Left ventricle myocardium inferior (tissue), 1 donor: Measurements from ENCODE around the gene DTNB. TPM values are rescaled to one million over a fixed set of nuclear protein-coding genes. Genes with fewer than 3 reads are reported as not detected.

Experiments used
- DNase-seq: peaks from one replicate; pipeline ENCODE4 v3.0.0-alpha.2; 2020
- H3K27ac ChIP-seq: fragments of 200-600 bp; replicated peaks from 2 replicates; pipeline ENCODE4 v1.8.0; 2021
- H3K27me3 ChIP-seq: fragments of 200-600 bp; 2 replicates; pipeline ENCODE4 v1.8.0; 2021; ENCODE audit warnings: low read depth
- H3K36me3 ChIP-seq: fragments of 200-600 bp; 2 replicates; pipeline ENCODE4 v1.8.0; 2021
- H3K4me1 ChIP-seq: fragments of 200-600 bp; 2 replicates; pipeline ENCODE4 v1.8.0; 2021
- H3K4me3 ChIP-seq: fragments of 200-600 bp; 2 replicates; pipeline ENCODE4 v1.8.0; 2021; ENCODE audit warnings: mild to moderate bottlenecking, moderate library complexity
- H3K9me3 ChIP-seq: fragments of 200-600 bp; replicated peaks from 2 replicates; pipeline ENCODE4 v1.8.0; 2021
- intact Hi-C: fragments of 100-400 bp; cut with micrococcal nuclease; formaldehyde crosslinking; loops from one replicate; pipeline ENCODE4 v1.11.0; 2022
- total RNA-seq: library from RNA; stranded (reverse); fragmentation: NEBNext Ultra II Directional; extraction: Animal tissue kit (Norgen Biotek cat#: 25700); gene quantifications from one replicate; pipeline ENCODE4 v1.2.1, GENCODE V29; 2021
- TF ChIP-seq, protein P1 (sequence below): fragments of 200-600 bp; IDR thresholded peaks from 2 replicates; pipeline ENCODE4 v1.8.0; 2021; ENCODE audit warnings: antibody characterized with exemption, mild to moderate bottlenecking, borderline replicate concordance
- donor health status: DM: no; HTN: yes; CAD: no; lungs with severe emphysema.

Gene DTNB
- total RNA-seq, 1 donor from 2014 or later, result 4.5 TPM

DNA sequence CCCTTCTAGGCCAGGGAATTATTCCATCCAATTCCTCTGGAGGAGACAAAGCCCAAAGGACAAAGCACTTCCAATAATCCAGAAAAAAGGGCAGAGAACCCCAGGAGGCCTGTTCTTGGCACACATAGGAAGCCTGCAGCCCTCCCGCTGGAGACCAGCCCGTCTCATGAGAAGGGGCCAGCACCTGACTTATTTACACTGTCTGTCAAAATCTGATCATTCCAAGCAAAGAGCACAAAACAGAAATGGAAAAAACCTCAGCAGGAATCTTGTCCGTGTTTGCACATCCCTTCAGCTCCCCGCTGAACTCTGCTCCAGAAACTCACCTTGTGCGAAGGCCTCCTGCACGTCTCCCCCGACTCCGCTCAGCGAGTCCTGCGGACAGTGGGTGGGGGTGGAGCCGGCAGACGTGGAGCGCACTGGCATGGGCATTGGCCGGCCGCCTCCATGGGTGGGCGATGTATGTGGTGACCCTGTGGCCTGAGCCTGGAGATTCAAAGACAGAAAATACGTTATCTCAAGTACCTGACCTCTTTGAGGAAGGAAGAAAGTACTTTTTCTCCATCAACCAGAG, 285.4 kb downstream of the DTNB start:
- H3K36me3 ChIP-seq, result no peaks in the 10 kb centered on the region
- no peak overlapping the region for H3K4me3 ChIP-seq
- H3K27ac ChIP-seq, result no peak overlapping the region
- no peak for DNase-seq
- no peaks in the 10 kb centered on the region for H3K4me1 ChIP-seq
- TF ChIP-seq, protein P1, sequence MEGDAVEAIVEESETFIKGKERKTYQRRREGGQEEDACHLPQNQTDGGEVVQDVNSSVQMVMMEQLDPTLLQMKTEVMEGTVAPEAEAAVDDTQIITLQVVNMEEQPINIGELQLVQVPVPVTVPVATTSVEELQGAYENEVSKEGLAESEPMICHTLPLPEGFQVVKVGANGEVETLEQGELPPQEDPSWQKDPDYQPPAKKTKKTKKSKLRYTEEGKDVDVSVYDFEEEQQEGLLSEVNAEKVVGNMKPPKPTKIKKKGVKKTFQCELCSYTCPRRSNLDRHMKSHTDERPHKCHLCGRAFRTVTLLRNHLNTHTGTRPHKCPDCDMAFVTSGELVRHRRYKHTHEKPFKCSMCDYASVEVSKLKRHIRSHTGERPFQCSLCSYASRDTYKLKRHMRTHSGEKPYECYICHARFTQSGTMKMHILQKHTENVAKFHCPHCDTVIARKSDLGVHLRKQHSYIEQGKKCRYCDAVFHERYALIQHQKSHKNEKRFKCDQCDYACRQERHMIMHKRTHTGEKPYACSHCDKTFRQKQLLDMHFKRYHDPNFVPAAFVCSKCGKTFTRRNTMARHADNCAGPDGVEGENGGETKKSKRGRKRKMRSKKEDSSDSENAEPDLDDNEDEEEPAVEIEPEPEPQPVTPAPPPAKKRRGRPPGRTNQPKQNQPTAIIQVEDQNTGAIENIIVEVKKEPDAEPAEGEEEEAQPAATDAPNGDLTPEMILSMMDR, result no peak
- H3K9me3 ChIP-seq, result no peaks in the 10 kb centered on the region
- H3K27me3 ChIP-seq, result no peaks in the 10 kb centered on the region
- intact Hi-C loops, result no loop called here

DNA sequence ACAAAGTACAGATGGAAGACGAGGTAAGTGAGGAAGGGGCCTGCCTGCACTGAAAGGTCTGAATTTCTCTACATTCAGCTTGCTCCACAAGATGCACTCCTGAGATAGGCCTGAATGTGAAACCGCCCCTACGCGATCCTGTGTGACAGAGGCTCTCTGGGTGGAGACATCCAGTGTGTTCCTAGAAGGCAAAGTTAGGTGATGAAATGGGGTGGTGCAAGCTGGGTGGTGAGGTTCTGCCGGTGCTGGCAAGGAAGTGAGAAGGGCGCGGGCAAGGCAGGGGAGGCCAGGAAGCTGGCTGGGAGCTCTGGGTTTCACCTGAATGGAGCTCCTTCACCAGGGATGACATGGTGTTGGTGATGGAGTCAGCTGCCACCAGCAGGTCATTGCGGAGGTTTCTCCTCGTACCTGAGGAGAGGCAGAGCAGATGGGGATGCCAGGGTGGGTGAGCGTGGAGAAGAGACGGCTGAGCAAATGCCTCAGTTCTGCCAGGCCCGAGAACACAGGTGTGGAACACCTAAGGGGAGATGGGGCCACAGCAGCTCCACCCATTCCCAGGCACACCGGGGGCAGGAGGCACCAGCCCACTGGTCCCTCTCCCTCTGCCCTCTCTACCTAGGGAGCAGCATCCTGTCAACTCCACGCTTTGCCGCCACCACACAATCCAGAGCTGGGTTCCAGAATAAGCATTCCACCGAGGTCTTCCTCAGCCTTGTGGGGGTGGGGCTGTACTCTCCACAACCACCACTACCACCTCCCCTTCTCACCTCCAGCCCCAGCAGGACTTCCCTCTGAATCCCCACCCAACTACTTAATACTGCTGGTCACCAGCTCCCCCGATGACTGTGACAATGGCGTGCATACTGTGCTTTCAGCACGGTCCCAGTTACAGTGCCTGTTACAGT, 286.2 kb downstream of the DTNB start:
- Histone ChIP-seq H3K27ac (no peak overlapping the region), H3K27me3 (no peaks in the 10 kb centered on the region), H3K4me3 (no peak overlapping the region), H3K36me3 (no peaks in the 10 kb centered on the region), H3K9me3 (no peaks in the 10 kb centered on the region), H3K4me1 (no peaks in the 10 kb centered on the region)
- TF ChIP-seq, protein P1, result no peak
- intact Hi-C loops, result no loop called here
- DNase-seq, result no peak

DNA sequence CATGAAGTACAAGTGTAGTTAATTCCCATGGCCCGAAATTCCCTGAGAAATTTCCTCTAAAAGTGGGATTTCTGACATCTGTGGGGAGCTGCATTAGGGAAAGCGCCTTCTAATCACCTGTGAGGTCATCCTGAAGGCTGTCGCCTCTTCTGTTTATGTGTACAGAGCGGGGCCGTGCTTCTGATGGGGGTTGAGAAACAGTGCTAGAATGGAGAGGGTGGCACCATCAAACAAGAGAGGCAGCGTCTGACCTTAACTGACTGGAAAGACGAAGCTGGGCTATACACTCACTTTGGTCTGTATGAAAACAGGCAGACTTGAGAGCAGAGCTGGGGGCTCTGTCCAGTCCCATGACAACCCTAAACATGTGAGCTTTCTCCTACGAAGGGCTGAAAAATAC, 287.5 kb downstream of the DTNB start:
- intact Hi-C loops, result no loop called here
- no peak for DNase-seq
- H3K4me1 ChIP-seq, result peaks cover 4% of the 10 kb centered on the region
- H3K9me3 ChIP-seq, result no peaks in the 10 kb centered on the region
- TF ChIP-seq, protein P1, result no peak
- no peaks in the 10 kb centered on the region for H3K27me3 ChIP-seq
- no peak overlapping the region for H3K4me3 ChIP-seq
- H3K27ac ChIP-seq, result no peak overlapping the region
- no peaks in the 10 kb centered on the region for H3K36me3 ChIP-seq

DNA sequence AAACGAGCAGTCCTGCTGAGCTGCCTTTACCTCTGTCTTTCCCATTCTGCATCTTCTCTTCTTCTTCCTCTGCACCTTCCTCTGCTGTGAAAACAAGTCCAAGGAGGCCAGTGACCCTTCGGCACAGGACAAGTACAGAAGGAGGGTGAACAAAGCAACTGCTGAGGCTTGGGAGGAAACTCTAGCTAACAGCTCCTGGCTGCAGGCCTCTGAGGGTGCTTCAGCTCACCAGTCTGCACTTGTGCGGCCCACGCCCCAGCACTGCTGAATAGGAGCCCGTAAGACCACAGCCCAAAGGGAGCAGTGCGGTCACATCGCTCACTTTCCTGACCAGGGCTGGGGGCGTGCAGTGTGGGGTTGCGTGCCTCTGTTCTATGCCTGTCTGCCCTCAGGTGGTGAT, 289.6 kb downstream of the DTNB start:
- Histone ChIP-seq H3K27me3 (no peaks in the 10 kb centered on the region), H3K27ac (no peak overlapping the region), H3K9me3 (no peaks in the 10 kb centered on the region), H3K4me1 (peaks cover 8% of the 10 kb centered on the region), H3K36me3 (no peaks in the 10 kb centered on the region), H3K4me3 (no peak overlapping the region)
- TF ChIP-seq, protein P1, result no peak
- intact Hi-C loops, result no loop called here
- DNase-seq, result no peak

DNA sequence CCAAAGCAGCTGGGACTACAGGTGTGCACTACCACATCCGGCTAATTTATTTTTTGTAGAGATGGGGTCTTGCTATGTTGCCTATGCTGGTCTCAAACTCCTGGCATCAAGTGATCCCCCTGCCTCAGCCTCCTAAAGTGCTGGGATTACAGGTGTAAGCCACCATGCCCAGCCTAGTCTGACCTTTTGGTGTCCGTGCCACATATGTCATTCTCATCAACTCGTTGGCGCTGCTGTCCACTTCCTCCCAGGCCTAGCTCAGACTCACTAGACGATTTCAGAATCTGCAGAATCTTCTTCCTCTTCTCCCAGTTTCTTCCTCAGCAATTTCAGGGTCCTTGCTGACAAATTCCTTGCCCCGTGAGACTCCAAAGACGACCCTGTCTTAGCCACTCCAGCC, 291.9 kb downstream of the DTNB start:
- intact Hi-C loops, result no loop called here
- Histone ChIP-seq H3K4me1 (peaks cover 17% of the 10 kb centered on the region), H3K27me3 (no peaks in the 10 kb centered on the region), H3K4me3 (no peak overlapping the region), H3K27ac (no peak overlapping the region), H3K9me3 (no peaks in the 10 kb centered on the region), H3K36me3 (no peaks in the 10 kb centered on the region)
- no peak for DNase-seq
- TF ChIP-seq, protein P1, result no peak
